ENCODE measurements around the gene GCFC2. TPM values are rescaled to one million over a fixed set of nuclear protein-coding genes. Genes with fewer than 3 reads are reported as not detected.

The GCFC2 gene
- 10 to 100 TPM in 2 of 4 donors, 1 to 10 TPM in 2; 8.9 to 26.0 (median 10.5) TPM for polyA plus RNA-seq
- long read RNA-seq, donor 1 = 0 reads
- long read RNA-seq, donor 2, full-length matches to known transcripts = 1 of 1 reads
- long read RNA-seq, donor 2, partial matches to known transcripts = 0 of 1 reads
- long read RNA-seq, donor 2, other reads (novel, unspliced or antisense) = 0 of 1 reads
- long read RNA-seq, donor 3, partial matches to known transcripts = 0 of 2 reads
- long read RNA-seq, donor 3, other reads (novel, unspliced or antisense) = 0 of 2 reads
- long read RNA-seq, donor 4 = 0 reads
- long read RNA-seq, donor 5, partial matches to known transcripts = 0 of 1 reads
- long read RNA-seq, donor 5, other reads (novel, unspliced or antisense) = 0 of 1 reads
- long read RNA-seq, donor 6, partial matches to known transcripts = 0 of 1 reads
- long read RNA-seq, donor 6, other reads (novel, unspliced or antisense) = 0 of 1 reads
- long read RNA-seq, donor 7 = 0 reads
- long read RNA-seq, donor 8, partial matches to known transcripts = 0 of 1 reads
- long read RNA-seq, donor 8, other reads (novel, unspliced or antisense) = 0 of 1 reads
- long read RNA-seq, donor 9, partial matches to known transcripts = 0 of 2 reads
- long read RNA-seq, donor 9, other reads (novel, unspliced or antisense) = 0 of 2 reads
- long read RNA-seq, donor 10, full-length matches to known transcripts = 5 of 24 reads
- long read RNA-seq, donor 10, partial matches to known transcripts = 19 of 24 reads
- long read RNA-seq, donor 10, other reads (novel, unspliced or antisense) = 0 of 24 reads

DNA sequence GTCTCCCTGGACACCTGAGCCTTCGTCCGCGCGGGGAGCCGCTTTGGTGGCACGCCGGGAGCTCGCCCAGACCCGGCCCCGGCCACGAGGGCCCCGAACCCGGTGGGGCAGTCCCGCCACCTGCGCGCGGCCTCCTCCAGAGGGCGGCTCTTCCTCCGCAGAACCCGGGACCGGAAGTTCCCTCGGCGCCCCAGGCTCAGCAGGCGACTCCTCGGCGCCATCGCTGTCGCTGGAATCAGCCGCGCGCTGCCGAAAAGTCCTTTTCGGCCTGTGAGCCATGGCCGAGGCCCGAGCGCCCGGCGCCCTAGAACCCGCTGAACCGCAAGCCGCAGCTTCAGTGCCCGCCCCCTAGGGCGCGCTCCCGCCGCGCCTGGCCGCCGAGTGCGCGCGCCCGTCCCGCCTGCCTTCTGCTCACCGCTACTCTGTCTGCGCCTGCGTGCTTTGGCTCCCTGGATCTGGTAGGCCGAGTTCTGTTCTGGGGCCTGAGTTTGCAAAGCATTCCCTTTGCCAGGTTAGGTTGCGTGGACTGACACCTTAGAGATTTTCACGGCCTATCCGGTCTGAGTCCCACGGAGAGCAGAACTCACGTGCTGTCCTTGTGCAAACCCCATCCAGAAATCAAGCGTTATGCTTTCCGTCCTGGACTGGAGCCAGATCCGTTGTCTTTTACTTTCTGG lies at the start of gene GCFC2:
Gene GCFC2, minus strand, starts transcription at position 339 of the 677 bp plus-strand sequence. Its CDS starts 60 bp downstream, at position 279.
- 1 to 2% (median 2%) methylated on average over 65 to 66 of the region's 66 CpGs for WGBS, 3 donors
- Histone ChIP-seq H3K4me3 (ENCODE audit: low read depth in 1 of 3, low read length in 3 of 3) (peak within 1 kb of the TSS; percentile 76 to 93 (median 76)), H3K27ac (ENCODE audit: low read depth in 1 of 3, low read length in 2 of 3) (peak within 1 kb of the TSS; percentile 91 to 96 (median 94)), H3K4me1 (ENCODE audit: control insufficient read depth in 3 of 3, insufficient read depth in 2 of 3, low read depth in 1 of 3, low read length in 2 of 3) (peaks cover 0 to 5% (median 3%) of the 10 kb centered on the region in 3 donors), H3K9me3 (ENCODE audit: control insufficient read depth in 2 of 2, insufficient read depth in 1 of 2, low read depth in 1 of 2, low read length in 1 of 2) (no peaks in the 10 kb centered on the region), H3K36me3 (ENCODE audit: control insufficient read depth in 3 of 3, insufficient read depth in 2 of 3, low read depth in 1 of 3, low read length in 3 of 3) (no peaks in the 10 kb centered on the region), H3K27me3 (ENCODE audit: control insufficient read depth in 3 of 3, insufficient read depth in 3 of 3, low read length in 3 of 3) (no peaks in the 10 kb centered on the region)
- no peak for FAIRE-seq
- DNase-seq = peak; percentile 89 to 94

DNA sequence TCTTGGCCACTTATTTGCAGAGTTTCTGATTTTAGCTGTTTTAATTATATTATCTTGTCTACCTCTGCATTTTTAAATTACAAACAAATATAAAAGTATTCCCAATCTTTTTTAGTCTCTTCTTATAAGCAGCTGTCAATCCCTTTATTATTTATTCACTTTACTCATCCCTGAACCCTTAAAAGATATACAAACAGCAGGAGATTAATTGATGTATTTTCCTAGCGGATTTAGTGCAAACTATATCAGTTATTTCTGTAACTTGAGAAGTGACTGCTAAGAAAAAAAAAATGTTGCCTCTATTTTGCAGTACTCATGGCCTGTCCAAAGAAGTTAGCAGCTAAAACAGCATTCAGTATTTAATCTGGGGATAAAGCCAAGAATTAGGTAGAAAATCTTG lies 42.1 kb upstream of the GCFC2 start:
- WGBS, 3 donors = 65 to 73% (median 71%) methylated on average over 1 of the region's 1 CpG
- DNase-seq = no peak
- Histone ChIP-seq H3K4me1 (ENCODE audit: control insufficient read depth in 3 of 3, insufficient read depth in 2 of 3, low read depth in 1 of 3, low read length in 2 of 3) (no peaks in the 10 kb centered on the region), H3K36me3 (ENCODE audit: control insufficient read depth in 3 of 3, insufficient read depth in 2 of 3, low read depth in 1 of 3, low read length in 3 of 3) (no peaks in the 10 kb centered on the region), H3K27ac (ENCODE audit: low read depth in 1 of 3, low read length in 2 of 3) (no peak overlapping the region), H3K9me3 (ENCODE audit: control insufficient read depth in 2 of 2, insufficient read depth in 1 of 2, low read depth in 1 of 2, low read length in 1 of 2) (no peaks in the 10 kb centered on the region), H3K4me3 (ENCODE audit: low read depth in 1 of 3, low read length in 3 of 3) (no peak overlapping the region), H3K27me3 (ENCODE audit: control insufficient read depth in 3 of 3, insufficient read depth in 3 of 3, low read length in 3 of 3) (no peaks in the 10 kb centered on the region)
- no peak for FAIRE-seq

DNA sequence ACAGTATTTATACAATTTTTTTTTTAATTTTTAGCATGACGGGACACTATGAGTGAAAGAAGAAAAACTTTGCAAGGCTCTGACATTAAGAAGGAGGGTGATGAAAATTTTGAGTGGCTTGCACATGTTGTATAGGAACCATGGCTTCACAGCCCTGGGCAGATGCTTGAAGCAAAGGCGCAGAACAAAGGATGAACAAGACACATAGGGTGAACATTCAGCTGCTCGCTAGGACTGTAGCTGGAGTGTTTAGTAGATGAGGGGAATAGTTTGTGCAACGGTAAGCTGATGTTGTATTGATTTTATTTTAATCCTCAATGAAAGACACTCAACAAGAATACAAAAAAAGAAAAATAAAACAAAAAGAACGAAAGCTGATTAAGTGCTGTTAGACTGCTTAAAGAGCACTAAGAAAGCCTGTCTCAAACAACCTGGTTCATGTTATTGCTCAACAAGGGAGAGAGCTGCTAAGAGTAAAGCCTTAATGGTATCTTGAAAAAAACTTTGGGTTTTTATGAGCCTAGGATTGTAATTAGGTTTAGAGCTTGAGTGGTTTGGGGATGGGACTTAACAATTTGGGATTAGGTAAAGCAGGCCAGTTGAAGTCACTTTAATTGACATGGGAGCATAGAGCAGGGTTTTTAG lies 41.2 kb upstream of the GCFC2 start:
- FAIRE-seq = no peak

DNA sequence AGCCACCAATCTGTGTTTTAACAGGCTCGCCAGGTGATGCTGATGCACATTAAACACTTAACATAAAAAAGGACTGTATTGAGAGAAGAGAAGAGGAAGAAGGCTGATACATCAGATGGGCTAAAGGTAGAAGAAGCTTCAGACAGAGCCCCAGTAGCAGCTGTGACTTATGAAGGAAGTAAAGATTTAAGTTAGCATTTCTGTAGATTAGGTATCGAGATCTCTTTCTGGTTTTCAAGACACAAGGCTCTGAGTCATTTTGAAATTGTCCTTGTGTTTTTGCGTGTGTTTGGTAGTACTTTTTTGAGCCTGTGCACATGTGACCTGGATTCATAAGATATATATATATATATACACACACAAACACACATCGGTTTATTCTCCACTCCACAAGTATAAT lies 40.6 kb upstream of the GCFC2 start:
- H3K36me3 ChIP-seq (ENCODE audit: control insufficient read depth in 3 of 3, insufficient read depth in 2 of 3, low read depth in 1 of 3, low read length in 3 of 3) = no peaks in the 10 kb centered on the region

More for the DNA sequence above, 41.2 kb upstream of the GCFC2 start:
- Histone ChIP-seq H3K27ac (ENCODE audit: low read depth in 1 of 3, low read length in 2 of 3) (no peak overlapping the region), H3K9me3 (ENCODE audit: control insufficient read depth in 2 of 2, insufficient read depth in 1 of 2, low read depth in 1 of 2, low read length in 1 of 2) (no peaks in the 10 kb centered on the region), H3K4me1 (ENCODE audit: control insufficient read depth in 3 of 3, insufficient read depth in 2 of 3, low read depth in 1 of 3, low read length in 2 of 3) (no peaks in the 10 kb centered on the region), H3K36me3 (ENCODE audit: control insufficient read depth in 3 of 3, insufficient read depth in 2 of 3, low read depth in 1 of 3, low read length in 3 of 3) (no peaks in the 10 kb centered on the region), H3K4me3 (ENCODE audit: low read depth in 1 of 3, low read length in 3 of 3) (no peak overlapping the region), H3K27me3 (ENCODE audit: control insufficient read depth in 3 of 3, insufficient read depth in 3 of 3, low read length in 3 of 3) (no peaks in the 10 kb centered on the region)
- DNase-seq = no peak
- WGBS, 3 donors = 76 to 83% (median 82%) methylated on average over 5 of the region's 5 CpGs

DNA sequence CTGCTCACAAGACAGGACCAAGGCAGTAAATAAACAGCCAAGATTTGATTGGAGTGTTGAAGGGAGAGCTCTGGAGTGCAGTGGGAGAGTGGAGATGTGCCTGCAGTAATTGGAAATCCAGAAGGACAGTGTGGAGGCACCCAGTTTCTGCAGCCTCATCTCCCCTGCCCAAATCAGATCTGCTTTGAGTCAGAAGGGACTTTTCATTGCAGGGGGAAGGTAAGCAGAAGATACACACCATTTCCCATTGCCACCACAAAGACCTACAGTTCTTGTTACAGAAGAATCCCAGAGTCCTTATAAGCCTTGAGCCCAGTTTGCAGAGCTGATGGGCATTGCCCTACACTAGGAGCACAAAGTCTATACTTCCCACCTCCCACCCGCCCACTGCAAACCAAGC lies 27.2 kb upstream of the GCFC2 start:
- FAIRE-seq = no peak
- WGBS, 3 donors = 82 to 95% (median 95%) methylated on average over 1 of the region's 1 CpG

More for the DNA sequence above, 40.6 kb upstream of the GCFC2 start:
- FAIRE-seq = no peak
- 71 to 88% (median 79%) methylated on average over 4 of the region's 4 CpGs for WGBS, 3 donors
- H3K4me1 ChIP-seq (ENCODE audit: control insufficient read depth in 3 of 3, insufficient read depth in 2 of 3, low read depth in 1 of 3, low read length in 2 of 3) = no peaks in the 10 kb centered on the region
- no peaks in the 10 kb centered on the region for H3K27me3 ChIP-seq (ENCODE audit: control insufficient read depth in 3 of 3, insufficient read depth in 3 of 3, low read length in 3 of 3)
- H3K27ac ChIP-seq (ENCODE audit: low read depth in 1 of 3, low read length in 2 of 3) = no peak overlapping the region
- no peaks in the 10 kb centered on the region for H3K9me3 ChIP-seq (ENCODE audit: control insufficient read depth in 2 of 2, insufficient read depth in 1 of 2, low read depth in 1 of 2, low read length in 1 of 2)
- no peak for DNase-seq
- H3K4me3 ChIP-seq (ENCODE audit: low read depth in 1 of 3, low read length in 3 of 3) = no peak overlapping the region

DNA sequence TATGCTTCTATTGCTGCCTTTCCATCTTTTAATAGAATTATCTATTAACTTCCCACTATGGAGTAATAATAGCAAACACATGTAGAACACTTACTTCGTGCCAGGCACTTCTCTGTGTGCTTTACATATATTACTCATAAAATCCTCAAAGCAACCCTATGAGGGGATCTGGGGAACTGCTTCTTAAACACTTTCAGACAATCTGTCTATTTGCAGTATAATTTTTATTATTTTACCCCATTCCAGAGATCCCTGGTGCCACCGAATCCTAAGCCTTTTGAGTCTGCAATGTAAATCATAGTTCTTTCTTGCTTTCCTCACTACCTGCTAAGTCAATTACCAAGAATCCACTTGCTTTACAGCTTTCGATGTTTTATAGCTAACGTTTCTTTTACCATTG lies 25.6 kb upstream of the GCFC2 start:
- FAIRE-seq = no peak
- Histone ChIP-seq H3K4me3 (ENCODE audit: low read depth in 1 of 3, low read length in 3 of 3) (no peak overlapping the region), H3K27me3 (ENCODE audit: control insufficient read depth in 3 of 3, insufficient read depth in 3 of 3, low read length in 3 of 3) (no peaks in the 10 kb centered on the region), H3K27ac (ENCODE audit: low read depth in 1 of 3, low read length in 2 of 3) (no peak overlapping the region), H3K4me1 (ENCODE audit: control insufficient read depth in 3 of 3, insufficient read depth in 2 of 3, low read depth in 1 of 3, low read length in 2 of 3) (no peaks in the 10 kb centered on the region), H3K9me3 (ENCODE audit: control insufficient read depth in 2 of 2, insufficient read depth in 1 of 2, low read depth in 1 of 2, low read length in 1 of 2) (no peaks in the 10 kb centered on the region), H3K36me3 (ENCODE audit: control insufficient read depth in 3 of 3, insufficient read depth in 2 of 3, low read depth in 1 of 3, low read length in 3 of 3) (no peaks in the 10 kb centered on the region)
- DNase-seq = no peak
- WGBS, 3 donors = 77 to 82% (median 78%) methylated on average over 4 of the region's 4 CpGs

More for the DNA sequence above, 27.2 kb upstream of the GCFC2 start:
- Histone ChIP-seq H3K4me1 (ENCODE audit: control insufficient read depth in 3 of 3, insufficient read depth in 2 of 3, low read depth in 1 of 3, low read length in 2 of 3) (no peaks in the 10 kb centered on the region), H3K4me3 (ENCODE audit: low read depth in 1 of 3, low read length in 3 of 3) (no peak overlapping the region), H3K27me3 (ENCODE audit: control insufficient read depth in 3 of 3, insufficient read depth in 3 of 3, low read length in 3 of 3) (no peaks in the 10 kb centered on the region), H3K9me3 (ENCODE audit: control insufficient read depth in 2 of 2, insufficient read depth in 1 of 2, low read depth in 1 of 2, low read length in 1 of 2) (no peaks in the 10 kb centered on the region), H3K27ac (ENCODE audit: low read depth in 1 of 3, low read length in 2 of 3) (no peak overlapping the region), H3K36me3 (ENCODE audit: control insufficient read depth in 3 of 3, insufficient read depth in 2 of 3, low read depth in 1 of 3, low read length in 3 of 3) (no peaks in the 10 kb centered on the region)
- DNase-seq = no peak

DNA sequence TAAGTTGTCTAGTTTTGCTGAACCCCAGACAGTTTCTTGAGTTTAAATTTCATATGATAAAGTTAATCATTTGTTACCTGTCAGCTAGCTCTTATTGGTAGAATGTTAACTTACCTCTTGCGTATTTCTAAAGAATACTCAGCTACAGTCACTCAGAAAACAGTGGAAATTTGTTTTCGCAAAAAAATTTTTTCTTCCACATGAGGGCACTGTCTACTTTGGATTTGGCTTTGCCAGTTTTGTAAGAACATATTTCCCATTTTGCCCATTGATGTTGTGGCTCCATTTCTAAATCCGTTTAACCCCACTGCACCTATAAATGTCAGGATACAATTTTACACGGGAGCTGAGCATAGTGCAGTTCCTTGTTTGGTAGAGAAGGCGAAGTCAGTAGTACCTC lies 19.1 kb upstream of the GCFC2 start:
- no peak overlapping the region for H3K27ac ChIP-seq (ENCODE audit: low read depth in 1 of 3, low read length in 2 of 3)
- no peaks in the 10 kb centered on the region for H3K9me3 ChIP-seq (ENCODE audit: control insufficient read depth in 2 of 2, insufficient read depth in 1 of 2, low read depth in 1 of 2, low read length in 1 of 2)
- H3K4me1 ChIP-seq (ENCODE audit: control insufficient read depth in 3 of 3, insufficient read depth in 2 of 3, low read depth in 1 of 3, low read length in 2 of 3) = no peaks in the 10 kb centered on the region
- peaks cover 0 to 3% (median 2%) of the 10 kb centered on the region in 3 donors for H3K27me3 ChIP-seq (ENCODE audit: control insufficient read depth in 3 of 3, insufficient read depth in 3 of 3, low read length in 3 of 3)
- no peak overlapping the region for H3K4me3 ChIP-seq (ENCODE audit: low read depth in 1 of 3, low read length in 3 of 3)
- no peaks in the 10 kb centered on the region for H3K36me3 ChIP-seq (ENCODE audit: control insufficient read depth in 3 of 3, insufficient read depth in 2 of 3, low read depth in 1 of 3, low read length in 3 of 3)
- 69 to 74% (median 71%) methylated on average over 5 of the region's 5 CpGs for WGBS, 3 donors
- DNase-seq (no peak), FAIRE-seq (no peak)
